Activated T-helper 17 cell treated with anti-CD3 and anti-CD28 coated beads, Interleukin-2, amount 50 U/mL, for 72 hours (primary cell): ENCODE data around the gene ARF4. TPM values are rescaled to one million over a fixed set of nuclear protein-coding genes. Genes with fewer than 3 reads are reported as not detected.

Experiments used
- ATAC-seq: fragments of 150-1000 bp; cut with Tn5 transposase; replicated peaks from 2 replicates; pipeline ENCODE4 v1.10.0; 2021; ENCODE audit warnings: mild to moderate bottlenecking, moderate library complexity
- H3K27ac Mint-ChIP-seq: one replicate; pipeline ENCODE4 v1.8.0; 2022; ENCODE audit warnings: mixed read lengths
- H3K27me3 Mint-ChIP-seq: one replicate; pipeline ENCODE4 v1.8.0; 2022; ENCODE audit warnings: mixed read lengths
- H3K36me3 Mint-ChIP-seq: one replicate; pipeline ENCODE4 v1.8.0; 2022; ENCODE audit warnings: low read depth, mild to moderate bottlenecking, mixed read lengths
- H3K4me1 Mint-ChIP-seq: one replicate; pipeline ENCODE4 v1.8.0; 2022; ENCODE audit warnings: mixed read lengths
- H3K4me3 Mint-ChIP-seq: one replicate; pipeline ENCODE4 v1.8.0; 2022; ENCODE audit warnings: mild to moderate bottlenecking, mixed read lengths
- H3K9me3 Mint-ChIP-seq: one replicate; pipeline ENCODE4 v1.8.0; 2022; ENCODE audit warnings: mixed read lengths
- total RNA-seq, 2 donors: library from RNA; stranded (reverse); gene quantifications; one replicate each; pipeline ENCODE4 v1.2.3, GENCODE V29; 2022

ARF4 gene
- total RNA-seq, 2 donors from 2014 or later: 52.1 to 67.4 TPM

DNA sequence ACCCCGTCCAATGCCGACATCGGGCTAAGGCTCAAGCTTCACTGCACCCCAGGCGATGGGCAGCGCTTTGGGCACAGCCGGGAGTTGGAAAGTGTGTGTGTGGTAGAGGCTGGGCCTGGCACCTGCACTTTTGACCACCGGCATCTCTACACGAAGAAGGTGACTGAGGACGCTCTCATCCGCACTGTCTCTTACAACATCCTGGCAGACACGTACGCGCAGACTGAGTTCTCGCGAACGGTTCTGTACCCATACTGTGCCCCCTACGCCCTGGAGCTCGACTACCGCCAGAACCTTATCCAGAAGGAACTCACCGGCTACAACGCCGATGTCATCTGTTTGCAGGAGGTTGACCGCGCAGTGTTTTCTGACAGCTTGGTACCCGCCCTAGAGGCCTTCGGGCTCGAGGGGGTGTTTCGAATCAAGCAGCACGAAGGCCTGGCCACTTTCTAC, 40.0 kb downstream of the ARF4 start:
- ATAC-seq: peak; percentile 64

GRCh38 chr3:57556459-57557084, 40.6 kb downstream of the ARF4 start:
- Mint-ChIP-seq H3K9me3 (no peaks in the 10 kb centered on the region), H3K36me3 (peaks cover 53% of the 10 kb centered on the region), H3K4me3 (peak overlapping the region; percentile 98), H3K4me1 (peaks cover 13% of the 10 kb centered on the region), H3K27ac (peak overlapping the region; percentile 98), H3K27me3 (no peaks in the 10 kb centered on the region)
- ATAC-seq: peak; percentile 37

More for the DNA sequence above, 40.0 kb downstream of the ARF4 start:
- H3K27ac Mint-ChIP-seq: peak overlapping the region; percentile 98
- peaks cover 58% of the 10 kb centered on the region for H3K36me3 Mint-ChIP-seq
- peaks cover 13% of the 10 kb centered on the region for H3K4me1 Mint-ChIP-seq
- no peaks in the 10 kb centered on the region for H3K27me3 Mint-ChIP-seq
- H3K4me3 Mint-ChIP-seq: peak overlapping the region; percentile 98
- no peaks in the 10 kb centered on the region for H3K9me3 Mint-ChIP-seq

DNA sequence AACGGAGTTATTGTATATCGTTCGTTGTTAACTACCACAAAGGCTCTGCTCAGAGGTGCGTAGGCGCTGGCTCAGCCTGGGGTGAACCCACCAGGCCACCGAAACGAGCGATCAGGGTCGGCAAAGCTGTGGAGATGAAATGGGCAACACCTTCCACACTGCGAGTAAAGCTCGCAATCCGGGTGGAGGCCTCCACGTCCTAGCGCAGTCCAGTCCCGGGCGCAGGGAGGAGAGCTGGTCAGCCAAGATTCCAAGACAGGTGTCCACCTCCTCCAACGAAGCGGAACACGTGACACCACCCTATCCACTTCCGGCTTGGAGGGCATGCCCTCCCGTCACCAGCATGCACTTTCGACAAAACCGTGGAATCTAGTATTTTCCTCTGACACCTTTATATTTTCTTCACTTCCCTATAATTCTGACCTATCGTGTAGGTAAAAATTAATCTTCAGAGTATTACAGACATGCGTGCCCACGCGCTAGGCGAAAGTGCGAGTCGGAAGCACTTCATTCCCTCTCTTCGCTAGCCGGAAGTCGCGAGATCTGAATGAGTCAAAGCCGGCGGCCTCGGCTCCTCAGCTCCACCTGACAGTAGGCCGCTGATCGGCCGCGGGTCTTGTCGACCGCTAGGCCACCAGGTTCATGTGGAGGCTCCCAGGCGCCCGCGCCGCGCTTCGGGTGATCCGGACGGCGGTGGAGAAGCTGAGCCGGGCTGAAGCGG, 41.2 kb downstream of the ARF4 start, which contains the start of gene PDE12:
PDE12 (plus strand) TSS at position 537 of the 721 bp plus-strand sequence; CDS start at position 643, 106 bp downstream.
- Mint-ChIP-seq H3K4me1 (peaks cover 13% of the 10 kb centered on the region), H3K9me3 (no peaks in the 10 kb centered on the region), H3K4me3 (peak within 1 kb of the TSS; percentile 98), H3K27me3 (no peaks in the 10 kb centered on the region), H3K36me3 (peaks cover 47% of the 10 kb centered on the region), H3K27ac (peak within 1 kb of the TSS; percentile 98)
- ATAC-seq: peak; percentile 86

DNA sequence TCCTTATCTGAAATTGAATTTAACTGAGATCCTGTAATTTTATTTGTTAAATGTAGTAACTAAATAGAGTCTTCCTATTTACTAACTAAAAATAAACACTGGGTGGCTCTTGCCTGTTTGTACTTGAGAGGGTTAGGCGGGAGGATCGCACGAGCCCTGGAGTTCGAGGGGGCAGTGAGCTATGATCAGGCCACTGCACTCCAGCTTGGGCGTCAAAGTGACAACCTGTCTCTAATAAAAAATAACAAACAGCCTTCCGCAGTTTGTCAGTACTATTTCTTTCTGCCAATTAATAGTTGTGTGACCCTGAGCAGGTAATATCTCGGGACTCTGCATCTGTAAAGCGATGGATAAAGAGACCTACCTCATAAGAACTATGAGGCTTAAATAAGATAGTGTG, 41.8 kb downstream of the ARF4 start:
- no peak for ATAC-seq
- peak overlapping the region; percentile 98 for H3K27ac Mint-ChIP-seq
- peak overlapping the region; percentile 98 for H3K4me3 Mint-ChIP-seq
- peaks cover 41% of the 10 kb centered on the region for H3K36me3 Mint-ChIP-seq
- no peaks in the 10 kb centered on the region for H3K9me3 Mint-ChIP-seq
- no peaks in the 10 kb centered on the region for H3K27me3 Mint-ChIP-seq
- peaks cover 13% of the 10 kb centered on the region for H3K4me1 Mint-ChIP-seq

- Mint-ChIP-seq H3K9me3 (no peaks in the 10 kb centered on the region), H3K27me3 (peaks cover 7% of the 10 kb centered on the region), H3K4me1 (no peaks in the 10 kb centered on the region), H3K4me3 (no peak overlapping the region), H3K36me3 (no peaks in the 10 kb centered on the region), H3K27ac (no peak overlapping the region)
- no peak for ATAC-seq
Measured at GRCh38 chr3:57546616-57547015, 50.5 kb downstream of the ARF4 start.

GRCh38 chr3:57545636-57546268, 51.4 kb downstream of the ARF4 start:
- H3K4me3 Mint-ChIP-seq: no peak overlapping the region
- H3K4me1 Mint-ChIP-seq: no peaks in the 10 kb centered on the region
- no peak for ATAC-seq
- H3K27me3 Mint-ChIP-seq: peaks cover 7% of the 10 kb centered on the region
- H3K9me3 Mint-ChIP-seq: no peaks in the 10 kb centered on the region
- H3K27ac Mint-ChIP-seq: no peak overlapping the region
- no peaks in the 10 kb centered on the region for H3K36me3 Mint-ChIP-seq

DNA sequence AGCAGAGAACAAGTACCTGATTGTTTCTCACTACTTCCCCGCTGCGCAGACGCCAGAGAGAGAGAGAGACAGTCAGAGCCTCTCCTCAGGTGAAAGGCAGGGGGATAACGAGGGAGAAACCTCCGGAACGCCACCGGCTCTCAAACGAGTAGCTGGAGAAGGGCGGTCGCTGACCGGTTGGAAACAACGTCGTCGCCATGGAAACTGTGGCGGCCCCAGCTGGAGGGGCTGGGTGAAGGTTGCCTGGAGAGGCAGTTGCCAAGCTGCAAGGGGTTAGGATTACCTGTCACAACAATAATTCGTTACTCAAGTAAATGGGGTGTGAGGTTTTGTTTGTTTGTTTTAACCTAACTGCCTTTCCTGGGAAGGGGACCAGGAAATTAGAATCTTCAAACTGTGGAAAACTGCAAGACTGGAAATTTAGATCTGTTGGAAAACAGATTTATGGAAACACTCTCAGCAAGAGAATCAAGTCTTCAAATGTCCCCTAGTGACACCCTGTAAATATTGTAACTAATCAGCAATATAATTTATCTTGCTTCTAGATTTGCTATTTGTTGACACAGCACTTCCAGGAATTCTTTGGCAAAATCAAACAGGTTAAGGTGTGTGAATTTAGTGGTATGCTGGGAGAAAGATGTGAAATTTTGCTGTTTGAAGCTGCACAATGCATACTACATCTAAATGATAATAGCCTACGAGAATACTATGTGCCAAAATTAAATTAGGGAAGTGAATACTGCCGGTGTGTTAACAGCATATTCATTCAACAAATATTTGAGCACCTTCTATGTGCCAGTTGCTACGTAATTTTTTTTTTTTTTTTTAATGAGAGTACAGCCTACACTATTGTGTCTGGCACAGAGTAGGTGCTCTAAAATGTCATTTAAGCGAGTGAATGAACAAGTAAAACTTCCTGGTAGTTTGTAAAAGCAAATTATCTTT, 52.7 kb downstream of the ARF4 start, which contains the start of gene DNAH12:
DNAH12 (minus strand) TSS at position 164 of the 945 bp plus-strand sequence. CDS start 1,474 bp downstream, outside the sequence.
- H3K4me3 Mint-ChIP-seq: no peak within 1 kb of the TSS
- ATAC-seq: no peak

GRCh38 chr3:57538465-57538864, 58.7 kb downstream of the ARF4 start:
- Mint-ChIP-seq H3K4me3 (no peak overlapping the region), H3K27ac (no peak overlapping the region), H3K4me1 (no peaks in the 10 kb centered on the region), H3K36me3 (no peaks in the 10 kb centered on the region), H3K9me3 (no peaks in the 10 kb centered on the region), H3K27me3 (no peaks in the 10 kb centered on the region)
- no peak for ATAC-seq

More for the DNA sequence above, 52.7 kb downstream of the ARF4 start, which contains the start of gene DNAH12:
- Mint-ChIP-seq H3K36me3 (no peaks in the 10 kb centered on the region), H3K4me1 (no peaks in the 10 kb centered on the region), H3K9me3 (no peaks in the 10 kb centered on the region), H3K27me3 (peaks cover 7% of the 10 kb centered on the region), H3K27ac (no peak within 1 kb of the TSS)

DNA sequence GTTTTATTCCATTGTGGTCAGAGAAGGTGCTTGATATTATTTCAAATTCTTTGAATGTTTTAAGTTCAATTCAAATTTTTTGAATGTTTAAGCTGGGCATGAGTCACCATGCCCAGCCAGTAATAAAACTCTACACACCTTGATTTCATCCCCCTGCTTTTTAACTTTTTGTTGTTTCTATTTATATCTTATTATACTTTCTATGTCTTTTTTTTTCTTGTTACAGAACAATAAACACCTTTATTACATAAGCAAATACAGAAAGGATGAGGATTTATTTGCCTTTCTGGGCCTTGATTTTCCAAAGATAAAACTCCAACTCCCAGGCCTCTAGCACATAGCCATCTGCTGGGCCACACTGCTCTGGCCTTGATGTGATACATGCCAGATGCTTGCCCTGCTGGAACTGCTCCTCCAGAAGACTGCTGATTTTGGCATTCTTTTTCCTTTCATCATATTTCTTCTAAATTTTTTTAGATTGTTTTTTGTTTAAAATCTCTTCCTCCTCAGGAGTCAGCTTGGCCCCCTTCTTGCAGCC, 67.0 kb downstream of the ARF4 start:
- no peak for ATAC-seq
- Mint-ChIP-seq H3K36me3 (no peaks in the 10 kb centered on the region), H3K27ac (no peak overlapping the region), H3K4me1 (no peaks in the 10 kb centered on the region), H3K27me3 (no peaks in the 10 kb centered on the region), H3K9me3 (no peaks in the 10 kb centered on the region), H3K4me3 (no peak overlapping the region)

Other genes starting within 250 kb of the ARF4 start
- under 1 TPM in 1 of 2 donors, not detected in 1; 0.08 TPM for gene DNAH12, start 53.0 kb downstream of the ARF4 start, total RNA-seq
- gene PDE12, start 41.1 kb downstream of the ARF4 start, total RNA-seq: 10 to 100 TPM; 20.8 to 31.4 TPM
- gene DENND6A, start 95.7 kb upstream of the ARF4 start, total RNA-seq: 10 to 100 TPM; 17.1 to 18.3 TPM
- gene SLMAP, start 159.0 kb upstream of the ARF4 start, total RNA-seq: 10 to 100 TPM; 33.8 to 55.6 TPM